GM04503 (cell line): ENCODE measurements around the gene LY6G5B.

Experiments
- DNase-seq: peaks from one replicate; pipeline ENCODE4 v3.0.0-alpha.2; 2012; ENCODE audit warnings: low read depth

LY6G5B gene

GRCh38 chr6:31641370-31641769 lies 28.4 kb upstream of the LY6G5B start:
- DNase-seq = no peak

- DNase-seq = no peak
These were observed 26.8 kb upstream of the LY6G5B start for GRCh38 chr6:31642798-31643570.

GRCh38 chr6:31643818-31644454 lies 25.8 kb upstream of the LY6G5B start:
- no peak for DNase-seq

- DNase-seq = no peak
These were observed 24.5 kb upstream of the LY6G5B start for GRCh38 chr6:31645325-31645724.

- no peak for DNase-seq
These were observed 18.1 kb upstream of the LY6G5B start for GRCh38 chr6:31651602-31652191.

- DNase-seq = no peak
These were observed 16.7 kb upstream of the LY6G5B start for GRCh38 chr6:31652925-31653724.

- DNase-seq = no peak
These were observed 15.0 kb upstream of the LY6G5B start for GRCh38 chr6:31654574-31655348.

GRCh38 chr6:31655349-31656237 lies 14.2 kb upstream of the LY6G5B start, which contains the start of gene APOM:
TSS of gene APOM (plus strand) at chr6:31655894. CDS start at chr6:31655967, 73 bp downstream.
- no peak for DNase-seq

GRCh38 chr6:31657406-31658157 lies 12.2 kb upstream of the LY6G5B start:
- no peak for DNase-seq

- no peak for DNase-seq
These were observed 11.6 kb upstream of the LY6G5B start for GRCh38 chr6:31658158-31658688.

GRCh38 chr6:31658983-31659648 lies 10.7 kb upstream of the LY6G5B start:
- no peak for DNase-seq

- DNase-seq = no peak
These were observed 10.0 kb upstream of the LY6G5B start for GRCh38 chr6:31659649-31660380.

- no peak for DNase-seq
These were observed 9.2 kb upstream of the LY6G5B start, which contains the start of gene C6orf47 for GRCh38 chr6:31660381-31661261. TSS of gene C6orf47 (minus strand) at chr6:31660778. CDS start at chr6:31659947, 831 bp downstream.

- no peak for DNase-seq
These were observed 8.3 kb upstream of the LY6G5B start for GRCh38 chr6:31661262-31662123.

- no peak for DNase-seq
These were observed 7.6 kb upstream of the LY6G5B start for GRCh38 chr6:31662124-31662723.
